GM19099 (cell line): ENCODE data around the gene ATP5F1B.

Experiments
- POLR2A ChIP-seq: IDR thresholded peaks from 3 replicates; pipeline ENCODE4 v1.6.1; 2011; ENCODE audit warnings: low read depth; ENCODE audit not compliant: insufficient read length; ENCODE audit errors: extremely low read depth

ATP5F1B gene

GRCh38 chr12:56661979-56662638 is 16.3 kb upstream of the ATP5F1B start:
- peak; percentile 20 for TF ChIP-seq POLR2A

- no peak for TF ChIP-seq POLR2A
These were observed 15.8 kb upstream of the ATP5F1B start for GRCh38 chr12:56661560-56661959.

- TF ChIP-seq POLR2A = no peak
These were observed 13.1 kb upstream of the ATP5F1B start for GRCh38 chr12:56658921-56659320.

- no peak for TF ChIP-seq POLR2A
These were observed 11.9 kb upstream of the ATP5F1B start for GRCh38 chr12:56657416-56658379.

DNA sequence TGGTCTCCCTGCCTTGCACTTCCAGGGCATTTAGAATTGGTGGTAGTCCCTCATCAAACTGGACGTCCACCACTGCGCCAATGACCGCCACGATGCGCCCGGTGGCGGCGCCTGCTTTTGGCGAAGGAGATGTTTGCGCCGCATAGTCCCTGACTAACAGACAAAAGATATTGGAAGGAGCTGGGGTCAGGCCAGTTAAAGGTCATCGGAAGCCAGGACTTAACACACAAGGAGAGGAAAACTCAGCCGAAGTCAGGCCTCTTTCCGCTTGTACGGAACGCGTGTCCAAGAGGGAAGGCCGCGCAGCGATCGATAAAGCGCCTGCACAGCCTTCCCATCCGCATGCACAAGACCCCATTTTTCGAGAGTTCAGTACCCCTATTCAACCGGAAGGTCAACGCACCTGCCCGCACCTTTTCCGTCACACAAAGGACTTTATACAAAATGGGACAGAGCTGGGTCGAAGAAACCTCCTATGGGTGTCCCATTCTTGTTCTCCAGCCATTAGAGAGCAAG is 525 bp downstream of the ATP5F1B start:
- TF ChIP-seq POLR2A = no peak

DNA sequence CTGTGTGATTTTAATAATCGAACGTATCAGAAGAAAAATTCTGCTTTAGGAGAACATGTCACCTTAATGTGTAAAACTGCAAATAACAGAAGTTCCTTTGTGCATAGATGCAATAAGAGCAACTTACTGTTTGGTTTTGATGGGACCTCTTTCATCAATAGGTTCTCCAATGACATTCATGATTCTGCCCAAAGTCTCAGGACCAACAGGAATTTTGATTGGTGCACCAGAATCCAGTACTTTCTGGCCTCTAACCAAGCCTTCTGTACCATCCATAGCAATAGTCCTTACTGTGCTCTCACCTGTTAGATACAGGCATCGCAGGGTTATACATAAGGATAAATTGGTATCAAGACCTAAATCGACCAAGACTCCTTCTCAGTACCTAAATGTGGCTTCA is 1.1 kb downstream of the ATP5F1B start:
- no peak for TF ChIP-seq POLR2A

DNA sequence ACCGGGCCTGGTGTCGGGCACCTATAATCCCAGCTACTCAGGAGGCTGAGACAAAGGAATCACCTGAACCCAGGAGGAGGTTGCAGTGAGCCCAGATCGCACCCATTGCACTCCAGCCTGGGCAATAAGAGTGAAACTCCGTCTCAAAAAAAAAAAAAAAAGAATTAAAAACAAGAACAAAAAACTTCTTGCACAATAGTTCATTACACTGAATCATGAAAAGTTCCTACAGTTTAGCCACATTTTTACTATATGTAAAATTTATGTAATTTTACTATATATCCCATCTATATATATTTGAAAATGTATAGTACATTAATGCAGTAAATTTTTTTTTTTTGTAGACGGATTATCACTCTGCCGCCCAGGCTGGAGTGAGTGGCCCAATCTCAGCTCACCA is 4.6 kb downstream of the ATP5F1B start:
- TF ChIP-seq POLR2A = no peak

DNA sequence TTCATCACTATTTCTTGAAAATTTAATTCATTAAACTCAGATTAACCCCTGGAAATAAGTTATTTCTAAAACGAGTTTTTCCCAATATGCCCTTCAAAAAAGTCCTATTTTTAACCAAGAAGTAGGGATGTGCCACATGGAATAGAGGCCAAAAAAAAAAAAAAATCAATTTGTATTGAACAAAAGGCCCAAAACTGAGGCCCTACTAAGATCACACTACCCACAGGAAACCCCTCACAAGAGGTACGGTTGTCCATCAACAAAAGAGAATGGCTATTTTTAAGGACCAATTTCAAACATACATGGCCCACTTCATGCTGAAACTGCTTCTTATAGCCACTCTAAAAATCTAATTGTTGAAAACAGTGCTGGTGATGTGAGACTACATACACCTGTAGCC is 8.2 kb downstream of the ATP5F1B start:
- TF ChIP-seq POLR2A = no peak

DNA sequence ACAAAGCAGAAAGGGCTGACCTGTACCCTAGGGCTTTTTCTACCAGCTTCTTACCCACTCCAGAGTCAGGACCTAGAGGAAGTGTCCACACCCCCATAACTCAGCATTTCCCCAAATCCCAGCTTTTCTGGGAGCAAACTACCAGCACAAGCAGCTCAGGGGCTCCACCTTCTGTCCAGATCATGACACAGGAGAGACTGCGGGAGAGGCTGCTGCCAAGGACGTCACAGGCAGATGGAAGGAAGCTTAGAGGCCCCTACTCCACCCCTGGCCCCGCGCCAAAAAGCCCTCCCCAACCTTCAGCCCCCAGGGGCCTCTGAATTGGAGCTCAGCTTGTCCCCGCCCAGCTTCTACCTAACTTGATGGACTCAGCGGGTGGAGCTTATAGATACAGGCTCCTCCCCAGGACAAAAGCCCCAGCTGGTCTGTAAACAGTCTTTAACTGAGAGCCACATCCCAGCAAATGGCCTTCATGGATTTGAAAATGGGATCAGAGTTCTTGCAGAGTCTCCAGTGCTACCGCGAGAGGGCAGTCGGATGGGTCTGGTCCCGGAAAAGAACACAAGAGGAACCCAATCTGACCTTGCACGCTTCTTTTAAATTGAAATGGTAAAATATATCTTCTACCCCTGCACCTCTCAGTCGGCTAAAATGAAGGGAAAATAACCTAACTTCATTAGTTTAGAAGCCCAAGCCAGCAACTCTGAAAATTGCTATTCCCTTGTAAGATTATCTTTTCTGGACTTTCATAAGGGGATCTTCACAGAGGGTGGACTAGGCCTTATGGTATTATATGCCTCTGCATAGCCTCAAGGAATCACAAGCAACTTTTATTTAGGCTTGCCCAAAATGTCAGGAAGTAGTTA is 8.9 kb downstream of the ATP5F1B start:
- peak; percentile 29 for TF ChIP-seq POLR2A

DNA sequence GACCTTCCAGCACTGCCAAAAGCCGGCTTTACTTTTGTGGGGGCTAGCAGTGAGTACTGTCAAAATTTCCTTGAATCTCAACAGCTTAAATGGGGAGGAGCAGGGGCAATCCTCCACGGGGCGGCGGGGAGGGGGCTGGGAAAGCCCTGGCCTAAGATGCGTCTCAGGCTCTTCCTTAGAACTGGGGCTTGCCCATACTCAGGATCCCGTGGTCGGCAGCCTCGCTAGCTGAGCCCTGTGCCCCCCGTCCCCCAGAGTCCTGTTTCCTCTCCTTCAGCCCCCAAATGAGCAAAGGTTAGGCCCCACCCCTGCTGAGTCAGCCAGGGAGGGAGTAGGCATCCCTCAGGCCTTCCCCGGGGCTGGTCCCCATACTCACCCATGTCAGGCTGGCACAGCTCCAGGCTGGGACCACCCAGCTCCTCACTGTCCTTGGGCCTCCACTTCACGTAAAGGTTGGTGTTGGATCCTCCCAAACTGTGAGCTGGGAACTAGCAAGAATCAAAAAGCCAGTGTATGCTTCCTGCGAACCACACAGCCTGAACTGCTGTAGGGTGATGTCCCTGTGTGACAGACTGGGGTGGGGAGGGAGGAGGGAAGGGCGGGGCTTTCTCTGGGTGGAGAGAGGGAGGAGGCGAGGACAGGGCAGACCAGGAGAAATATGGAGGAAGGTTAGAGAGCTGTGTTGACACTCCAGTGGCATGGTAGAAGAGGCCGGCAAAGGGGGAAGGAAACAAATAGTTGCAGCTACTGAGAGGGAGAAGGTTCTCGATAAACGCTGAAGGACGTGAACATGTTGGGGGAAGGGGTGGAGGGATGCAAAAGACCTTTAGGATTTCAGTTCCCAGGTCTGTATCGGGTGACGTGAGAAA is 9.7 kb downstream of the ATP5F1B start:
- TF ChIP-seq POLR2A = peak; percentile 58

DNA sequence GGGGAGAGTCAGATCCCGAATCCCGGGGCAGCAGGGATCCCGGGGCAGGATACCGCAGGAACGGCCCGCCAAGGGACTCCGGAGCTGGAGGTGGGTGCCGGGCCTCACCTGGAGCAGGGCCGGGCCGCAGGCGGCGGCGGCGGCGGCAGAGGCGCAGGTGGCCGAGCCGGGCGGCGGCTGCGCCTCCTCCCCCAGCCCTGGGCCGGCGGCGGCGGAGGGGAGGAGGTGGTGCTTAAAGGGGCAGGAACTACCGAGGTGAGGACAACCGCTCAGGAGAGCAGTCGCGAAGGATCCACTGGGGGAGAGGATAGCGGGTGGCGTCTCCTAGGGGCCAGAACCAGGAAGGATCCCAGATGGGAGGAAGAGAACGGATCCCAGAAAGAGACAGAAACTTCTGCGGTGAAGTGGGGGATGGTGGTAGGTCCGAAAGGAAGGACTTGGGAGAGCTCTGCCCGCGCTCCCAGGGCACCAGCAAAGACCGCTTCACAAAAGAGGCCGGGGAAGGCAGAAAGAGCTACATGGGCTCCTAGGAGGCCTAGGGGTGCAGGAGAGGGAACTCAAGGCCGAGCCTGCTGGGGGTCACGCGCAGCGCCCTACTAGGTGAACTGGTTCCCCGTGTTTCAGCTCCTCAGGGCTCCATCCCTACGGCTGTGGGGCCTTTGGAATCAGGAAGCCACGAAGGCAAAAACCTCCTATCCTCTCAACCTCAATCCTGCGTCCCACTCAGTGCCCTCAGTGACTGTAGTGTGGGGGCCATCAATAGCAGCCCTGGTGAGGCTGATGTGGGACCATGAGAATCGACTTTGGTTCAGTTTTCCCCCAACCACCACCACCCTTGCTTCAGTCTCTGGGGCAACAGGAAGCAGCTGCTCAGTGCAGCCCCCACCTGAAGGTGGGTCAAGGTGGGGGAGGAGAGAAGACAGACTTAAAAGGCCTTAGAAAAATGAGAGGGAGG is 10.7 kb downstream of the ATP5F1B start:
- peak; percentile 69 for TF ChIP-seq POLR2A

- no peak for TF ChIP-seq POLR2A
These were observed 11.4 kb downstream of the ATP5F1B start for GRCh38 chr12:56634242-56634836.
